T-helper 17 cell (primary cell): ENCODE results near the gene KDM5A. TPM values are rescaled to one million over a fixed set of nuclear protein-coding genes. Genes with fewer than 3 reads are reported as not detected.
"Not testable (repeated sequence)": the region's sequence is repeated elsewhere in the genome, so short reads cannot be mapped to it uniquely, and the experiment has no call there.

Source experiments
- ATAC-seq: fragments of 150-1000 bp; cut with Tn5 transposase; 2 replicates; pipeline ENCODE4 v1.10.0; 2021; ENCODE audit warnings: mild to moderate bottlenecking, moderate library complexity
- DNase-seq, 3 donors: peaks; one replicate each; pipeline versions ENCODE4 v3.0.0 to v3.0.0-alpha.2; 2020 to 2021
- H3K9me3 ChIP-seq: one replicate; pipeline ENCODE4 v1.7.0; 2013; ENCODE audit warnings: low read length, mild to moderate bottlenecking; ENCODE audit not compliant: control insufficient read depth, poor library complexity, severe bottlenecking
- H3K27ac Mint-ChIP-seq: one replicate; pipeline ENCODE4 v1.8.0; 2022; ENCODE audit warnings: mild to moderate bottlenecking, moderate library complexity, mixed read lengths
- H3K27me3 Mint-ChIP-seq: one replicate; pipeline ENCODE4 v1.8.0; 2022; ENCODE audit warnings: mixed read lengths
- H3K36me3 Mint-ChIP-seq: one replicate; pipeline ENCODE4 v1.8.0; 2022; ENCODE audit warnings: low read depth, mixed read lengths
- H3K4me1 Mint-ChIP-seq: one replicate; pipeline ENCODE4 v1.8.0; 2022; ENCODE audit warnings: mild to moderate bottlenecking, mixed read lengths
- H3K4me3 Mint-ChIP-seq: one replicate; pipeline ENCODE4 v1.8.0; 2022; ENCODE audit warnings: mild to moderate bottlenecking, moderate library complexity, mixed read lengths
- total RNA-seq, 4 donors: library from RNA in 2 of 4; stranded (reverse) in 2 of 4; gene quantifications; one replicate each; pipeline ENCODE4 v1.2.3 and lab custom pipeline; 2022 to 2026

KDM5A gene
- total RNA-seq, 2 donors from 2014 or later, result 115 to 139 TPM

DNA sequence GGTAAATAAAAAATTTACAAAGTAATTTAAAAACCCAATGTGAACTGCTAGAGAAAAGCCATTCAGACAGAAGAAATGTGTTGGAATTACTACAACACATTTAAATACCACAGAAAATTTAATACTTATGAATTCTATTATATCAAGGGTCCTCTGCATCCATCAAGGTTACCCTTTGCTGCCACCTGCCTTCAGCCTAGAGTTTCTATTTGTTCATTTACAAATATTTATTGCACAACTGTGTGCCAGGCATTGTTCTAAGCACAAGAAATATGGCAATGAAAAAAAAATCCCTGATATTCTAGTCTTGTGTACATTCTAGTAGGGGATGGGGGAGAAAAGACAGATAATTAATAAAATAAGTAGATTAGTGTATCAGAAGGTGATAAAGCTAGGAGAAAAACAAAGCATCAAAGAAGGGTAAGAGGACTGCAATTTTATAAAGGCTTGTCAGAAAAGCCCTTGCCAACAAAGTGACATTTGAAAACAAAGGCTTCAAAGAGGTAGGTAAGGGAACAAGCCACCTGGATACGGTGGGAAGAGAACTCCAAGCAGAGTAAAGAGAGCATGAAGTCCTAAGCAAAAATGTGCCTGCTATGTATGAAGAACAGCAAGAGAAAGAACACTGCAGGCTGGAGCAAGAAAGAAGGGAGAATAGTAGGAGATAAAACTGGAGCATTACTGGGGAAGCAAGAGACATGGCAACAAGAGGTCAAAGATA lies 67.4 kb downstream of the KDM5A start:
- H3K4me3 Mint-ChIP-seq, result no peak overlapping the region
- ATAC-seq (no peak), DNase-seq (no peak)
- H3K9me3 ChIP-seq, result no peaks in the 10 kb centered on the region
- peaks cover 24% of the 10 kb centered on the region for H3K4me1 Mint-ChIP-seq
- no peaks in the 10 kb centered on the region for H3K27me3 Mint-ChIP-seq
- peaks cover 36% of the 10 kb centered on the region for H3K36me3 Mint-ChIP-seq
- no peak overlapping the region for H3K27ac Mint-ChIP-seq

DNA sequence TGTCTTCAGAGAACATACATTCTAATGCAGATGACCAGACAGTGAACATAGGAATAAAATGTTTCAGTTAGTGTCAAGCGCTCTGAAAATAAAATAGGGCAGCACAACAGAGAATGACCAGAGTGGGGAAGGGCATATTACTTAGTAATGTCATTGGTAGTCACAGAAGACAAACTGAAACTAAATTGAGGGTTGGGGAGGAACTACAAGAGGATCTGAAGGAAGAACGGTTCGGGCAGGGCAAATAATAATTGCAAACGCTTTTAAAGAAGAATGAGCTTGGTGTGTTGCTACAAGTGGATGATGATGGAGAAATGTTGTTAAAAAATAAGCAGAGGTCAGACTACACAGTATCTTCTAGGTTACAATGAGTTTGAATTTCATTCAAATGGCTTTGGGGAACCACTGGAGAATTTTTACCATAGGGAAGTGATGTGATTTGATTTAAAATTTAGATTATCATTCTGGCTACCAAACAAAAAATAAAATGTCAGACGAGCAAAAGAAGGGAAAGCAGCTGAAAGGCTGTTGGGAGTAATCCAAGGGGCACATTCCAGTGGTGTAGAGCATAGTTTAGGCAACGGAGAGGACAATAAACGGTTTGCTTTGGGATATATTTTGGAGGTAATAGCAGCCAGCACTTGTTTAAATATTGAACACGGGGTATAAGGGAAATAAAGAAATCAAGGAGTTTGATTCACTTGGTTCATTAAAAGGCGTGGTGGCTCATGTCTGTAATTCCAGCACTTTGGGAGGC lies 70.2 kb downstream of the KDM5A start:
- H3K36me3 Mint-ChIP-seq, result peaks cover 40% of the 10 kb centered on the region

DNA sequence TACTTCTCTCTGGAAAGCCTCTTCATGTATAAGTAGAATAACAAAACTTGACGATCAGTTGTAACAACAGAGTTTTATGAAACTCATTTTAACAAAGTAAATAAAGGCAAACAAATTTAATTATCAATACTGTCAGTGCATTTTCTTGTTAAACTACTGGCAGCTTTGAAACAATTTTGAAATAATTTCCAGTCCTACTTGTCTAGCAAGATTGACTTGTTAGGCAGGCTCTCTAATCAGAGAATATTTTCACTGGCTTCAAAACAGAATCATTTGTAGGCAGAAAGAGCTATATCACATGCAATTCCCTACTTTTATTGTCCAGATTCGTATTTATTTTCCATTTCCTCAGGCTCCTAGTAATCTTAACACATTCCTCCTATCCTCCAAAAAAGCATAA lies 80.6 kb downstream of the KDM5A start:
- H3K27me3 Mint-ChIP-seq, result no peaks in the 10 kb centered on the region
- peaks cover 18% of the 10 kb centered on the region for H3K4me1 Mint-ChIP-seq
- no peaks in the 10 kb centered on the region for H3K9me3 ChIP-seq
- H3K36me3 Mint-ChIP-seq, result peaks cover 11% of the 10 kb centered on the region
- DNase-seq, result no peak
- H3K4me3 Mint-ChIP-seq, result no peak overlapping the region
- no peak overlapping the region for H3K27ac Mint-ChIP-seq
- ATAC-seq, result no peak

More for the DNA sequence above, 70.2 kb downstream of the KDM5A start:
- H3K27ac Mint-ChIP-seq, result peak overlapping the region; percentile 51
- H3K9me3 ChIP-seq, result no peaks in the 10 kb centered on the region
- H3K4me3 Mint-ChIP-seq, result no peak overlapping the region
- peaks cover 28% of the 10 kb centered on the region for H3K4me1 Mint-ChIP-seq
- no peaks in the 10 kb centered on the region for H3K27me3 Mint-ChIP-seq
- no peak for ATAC-seq
- no peak for DNase-seq

DNA sequence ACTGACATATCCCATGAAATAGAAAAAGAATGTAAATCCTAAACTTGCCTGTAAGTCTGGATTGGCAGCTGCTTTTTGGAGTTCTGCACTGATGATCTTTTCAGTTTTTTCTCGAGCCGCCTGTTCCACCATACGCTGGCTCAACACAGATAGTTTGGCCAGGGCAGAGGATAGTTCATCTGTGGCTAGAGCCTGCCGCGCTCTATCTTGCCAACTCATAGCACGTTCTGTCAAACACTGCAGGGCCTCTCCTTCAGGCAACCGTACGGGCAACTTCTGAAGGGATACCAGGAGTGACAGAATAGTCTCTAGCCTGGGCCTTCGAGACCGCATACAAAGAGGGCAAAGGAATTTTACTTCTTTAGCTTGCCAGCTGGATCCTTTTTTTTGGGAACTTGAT lies 81.7 kb downstream of the KDM5A start:
- no peak overlapping the region for H3K4me3 Mint-ChIP-seq
- peaks cover 15% of the 10 kb centered on the region for H3K36me3 Mint-ChIP-seq
- H3K4me1 Mint-ChIP-seq, result peaks cover 25% of the 10 kb centered on the region
- H3K27ac Mint-ChIP-seq, result no peak overlapping the region
- ATAC-seq (no peak), DNase-seq (no peak)
- no peaks in the 10 kb centered on the region for H3K27me3 Mint-ChIP-seq
- no peaks in the 10 kb centered on the region for H3K9me3 ChIP-seq

- Mint-ChIP-seq H3K4me3 (no peak overlapping the region), H3K27me3 (no peaks in the 10 kb centered on the region), H3K27ac (peak overlapping the region; percentile 57), H3K36me3 (peaks cover 19% of the 10 kb centered on the region), H3K4me1 (peaks cover 37% of the 10 kb centered on the region)
- DNase-seq (no peak), ATAC-seq (no peak)
- H3K9me3 ChIP-seq, result no peaks in the 10 kb centered on the region
These were observed 84.3 kb downstream of the KDM5A start for GRCh38 chr12:304805-305204.

DNA sequence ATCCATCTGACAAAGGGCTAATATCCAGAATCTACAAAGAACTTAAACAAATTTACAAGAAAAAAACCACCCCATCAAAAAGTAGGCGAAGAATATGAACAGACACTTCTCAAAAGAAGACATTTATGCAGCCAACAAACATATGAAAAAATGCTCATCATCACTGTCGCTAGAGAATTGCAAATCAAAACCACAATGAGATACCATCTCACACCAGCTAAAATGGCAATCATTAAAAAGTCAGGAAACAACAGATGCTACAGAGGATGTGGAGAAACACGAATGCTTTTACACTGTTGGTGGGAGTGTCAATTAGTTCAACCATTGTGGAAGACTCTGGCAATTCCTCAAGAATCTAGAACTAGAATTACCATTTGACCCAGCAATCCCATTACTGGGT lies 86.4 kb downstream of the KDM5A start:
- H3K4me1 Mint-ChIP-seq, result peaks cover 35% of the 10 kb centered on the region
- peak overlapping the region; percentile 39 for H3K4me3 Mint-ChIP-seq
- H3K27me3 Mint-ChIP-seq, DNase-seq, H3K9me3 ChIP-seq, H3K27ac Mint-ChIP-seq, ATAC-seq: not testable (repeated sequence)
- H3K36me3 Mint-ChIP-seq, result peaks cover 24% of the 10 kb centered on the region

- peaks cover 33% of the 10 kb centered on the region for H3K4me1 Mint-ChIP-seq
These were observed 89.0 kb downstream of the KDM5A start for GRCh38 chr12:300166-300565.

GRCh38 chr12:299511-299910 lies 89.6 kb downstream of the KDM5A start:
- not testable (repeated sequence) for DNase-seq, H3K27ac Mint-ChIP-seq, ATAC-seq, H3K9me3 ChIP-seq, H3K4me3 Mint-ChIP-seq, H3K27me3 Mint-ChIP-seq
- Mint-ChIP-seq H3K4me1 (peaks cover 33% of the 10 kb centered on the region), H3K36me3 (peaks cover 26% of the 10 kb centered on the region)

More at GRCh38 chr12:300166-300565, 89.0 kb downstream of the KDM5A start:
- not testable (repeated sequence) for H3K27ac Mint-ChIP-seq, H3K9me3 ChIP-seq, ATAC-seq, H3K4me3 Mint-ChIP-seq, H3K27me3 Mint-ChIP-seq, DNase-seq
- H3K36me3 Mint-ChIP-seq, result peaks cover 24% of the 10 kb centered on the region

- H3K27ac Mint-ChIP-seq, H3K9me3 ChIP-seq, DNase-seq, H3K27me3 Mint-ChIP-seq, ATAC-seq, H3K4me3 Mint-ChIP-seq: not testable (repeated sequence)
- Mint-ChIP-seq H3K36me3 (peaks cover 27% of the 10 kb centered on the region), H3K4me1 (peaks cover 26% of the 10 kb centered on the region)
These were observed 91.1 kb downstream of the KDM5A start for GRCh38 chr12:298059-298458.

DNA sequence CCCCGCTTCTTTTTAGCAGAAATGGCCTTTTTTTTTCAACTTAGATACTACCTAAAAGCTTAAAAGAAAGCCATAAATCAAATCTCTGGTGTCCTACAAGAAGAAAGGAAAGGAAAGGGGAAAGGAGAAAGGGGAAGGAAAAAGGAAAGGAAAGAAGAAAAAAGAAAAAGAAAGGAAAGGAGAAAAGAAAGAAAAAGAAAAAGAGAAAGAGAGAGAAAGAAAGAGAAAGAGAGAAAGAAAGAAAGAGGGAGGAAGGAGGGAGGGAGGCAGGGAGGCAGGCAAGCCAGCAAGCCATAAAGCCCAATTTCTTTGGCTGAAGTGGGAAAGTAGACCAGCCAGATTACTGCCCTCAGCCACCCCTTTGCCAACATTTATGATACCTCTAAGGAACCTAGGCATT lies 94.0 kb downstream of the KDM5A start:
- no peaks in the 10 kb centered on the region for H3K9me3 ChIP-seq
- Mint-ChIP-seq H3K27ac (peak overlapping the region; percentile 66), H3K36me3 (peaks cover 22% of the 10 kb centered on the region), H3K4me1 (peaks cover 18% of the 10 kb centered on the region), H3K27me3 (no peaks in the 10 kb centered on the region), H3K4me3 (no peak overlapping the region)
- ATAC-seq, result no peak
- DNase-seq, result no peak

- peak overlapping the region; percentile 14 for H3K27ac Mint-ChIP-seq
- peaks cover 13% of the 10 kb centered on the region for H3K36me3 Mint-ChIP-seq
These were observed 95.9 kb downstream of the KDM5A start for GRCh38 chr12:293199-293598.

DNA sequence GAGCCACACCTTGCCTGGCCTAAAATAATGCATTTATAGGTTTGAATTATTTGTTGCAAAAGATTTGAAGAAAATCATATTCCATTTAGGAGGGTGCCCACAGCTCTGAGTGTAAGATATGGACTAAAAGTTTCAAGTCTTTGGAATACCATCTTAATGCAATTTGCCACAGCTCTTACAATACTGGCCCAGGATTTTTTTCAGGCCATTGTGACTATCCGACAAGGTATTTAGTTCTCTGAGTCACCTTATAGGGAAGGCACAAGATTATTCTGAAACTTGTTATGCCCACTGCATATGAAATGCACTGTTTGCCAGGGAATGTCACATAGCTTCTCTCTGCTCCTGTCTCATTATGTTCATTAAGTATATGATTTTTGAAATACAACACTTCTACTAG lies 96.9 kb downstream of the KDM5A start:
- no peaks in the 10 kb centered on the region for H3K27me3 Mint-ChIP-seq
- H3K4me3 Mint-ChIP-seq, result no peak overlapping the region
- H3K4me1 Mint-ChIP-seq, result peaks cover 25% of the 10 kb centered on the region
- H3K36me3 Mint-ChIP-seq, result peaks cover 13% of the 10 kb centered on the region
- no peak overlapping the region for H3K27ac Mint-ChIP-seq
- ATAC-seq (no peak), DNase-seq (no peak)
- no peaks in the 10 kb centered on the region for H3K9me3 ChIP-seq

More at GRCh38 chr12:293199-293598, 95.9 kb downstream of the KDM5A start:
- no peak for DNase-seq
- H3K4me3 Mint-ChIP-seq, result no peak overlapping the region
- ATAC-seq, result no peak
- H3K9me3 ChIP-seq, result no peaks in the 10 kb centered on the region
- H3K27me3 Mint-ChIP-seq, result no peaks in the 10 kb centered on the region
- peaks cover 18% of the 10 kb centered on the region for H3K4me1 Mint-ChIP-seq

DNA sequence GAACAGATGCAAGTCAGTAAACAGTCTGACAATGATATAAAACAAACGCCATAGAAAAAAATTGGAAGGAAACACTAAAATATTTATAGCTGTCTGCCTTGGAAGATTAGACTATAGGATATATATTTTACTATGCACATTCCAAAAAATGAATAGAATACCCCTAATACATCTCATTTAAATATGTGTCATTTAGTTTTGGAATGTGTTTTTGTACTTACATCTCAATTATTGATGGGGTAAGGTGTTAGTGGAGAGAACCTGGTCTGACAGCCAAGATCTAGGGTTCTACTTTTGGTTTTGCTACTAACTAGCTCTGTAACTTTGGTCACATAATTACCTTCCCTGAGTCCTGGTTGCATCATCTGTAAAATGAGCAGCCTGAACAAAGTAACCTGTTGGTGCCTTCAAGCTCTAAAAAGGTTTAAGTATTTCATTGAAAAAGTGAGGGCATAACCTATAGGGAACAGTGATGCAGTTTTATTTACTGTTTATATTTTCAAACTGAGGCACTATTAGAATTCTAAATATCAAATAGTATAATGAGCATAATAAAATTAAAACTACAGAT lies 97.9 kb downstream of the KDM5A start:
- H3K4me3 Mint-ChIP-seq, result no peak overlapping the region
- DNase-seq (no peak), ATAC-seq (no peak)
- H3K9me3 ChIP-seq, result no peaks in the 10 kb centered on the region
- H3K27ac Mint-ChIP-seq, result no peak overlapping the region
- peaks cover 14% of the 10 kb centered on the region for H3K36me3 Mint-ChIP-seq
- H3K27me3 Mint-ChIP-seq, result no peaks in the 10 kb centered on the region
- H3K4me1 Mint-ChIP-seq, result peaks cover 28% of the 10 kb centered on the region
